Fibroblast of skin of abdomen (primary cell): Measurements from ENCODE around the gene CCDC138.

ENCODE experiments used
- DNase-seq: peaks from one replicate; pipeline ENCODE4 v3.0.0-alpha.2; 2013

The CCDC138 gene

DNA sequence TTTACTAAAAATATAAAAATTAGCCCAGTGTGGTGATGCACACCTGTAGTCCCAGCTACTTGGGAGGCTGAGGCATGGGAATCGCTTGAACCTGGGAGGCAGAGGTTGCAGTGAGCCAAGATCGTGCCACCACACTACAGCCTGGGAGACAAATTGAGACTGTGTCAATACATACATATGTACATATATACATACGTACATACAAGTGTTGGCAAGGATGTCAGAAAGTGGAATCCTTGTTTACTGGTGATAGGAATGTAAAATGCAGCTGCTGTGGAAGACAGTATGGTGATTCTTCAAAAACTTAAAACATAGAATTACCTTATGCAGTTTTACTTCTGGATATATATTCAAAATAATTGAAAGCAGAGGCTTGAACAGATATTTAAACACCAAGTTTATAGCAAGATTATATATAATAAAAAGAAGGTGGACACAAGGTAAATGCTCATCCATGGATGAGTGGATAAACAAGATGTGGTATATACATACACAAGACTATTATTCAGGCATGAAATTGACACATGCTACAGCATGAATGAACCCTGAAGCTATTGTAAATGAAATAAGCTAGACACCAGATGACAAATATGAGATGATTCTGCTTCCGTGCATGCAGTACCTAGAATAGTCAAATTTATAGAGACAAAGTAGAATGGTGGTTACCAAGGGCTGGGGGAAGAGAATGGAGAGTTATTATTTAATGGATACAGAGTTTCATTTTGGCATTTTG, 43.2 kb downstream of the CCDC138 start:
- DNase-seq = no peak

DNA sequence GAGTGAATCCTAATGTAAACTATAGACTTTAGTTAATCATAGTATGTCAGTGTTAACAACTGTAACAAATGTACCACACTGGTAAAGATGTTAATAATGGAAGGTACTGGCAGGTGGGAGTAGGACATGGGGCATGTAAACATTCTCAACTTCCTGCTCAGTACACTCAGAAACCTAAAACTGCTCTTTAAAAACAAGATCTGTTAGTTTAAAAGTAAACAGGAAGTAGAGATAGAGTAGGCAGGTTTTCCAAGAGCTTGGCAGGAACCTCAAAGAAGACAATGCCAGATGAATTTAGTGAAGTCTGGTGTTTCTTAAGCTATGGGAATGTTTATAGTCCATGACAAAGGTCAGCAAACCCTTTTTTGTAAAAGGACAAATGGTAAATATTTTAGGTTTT, 46.6 kb downstream of the CCDC138 start:
- DNase-seq = no peak

DNA sequence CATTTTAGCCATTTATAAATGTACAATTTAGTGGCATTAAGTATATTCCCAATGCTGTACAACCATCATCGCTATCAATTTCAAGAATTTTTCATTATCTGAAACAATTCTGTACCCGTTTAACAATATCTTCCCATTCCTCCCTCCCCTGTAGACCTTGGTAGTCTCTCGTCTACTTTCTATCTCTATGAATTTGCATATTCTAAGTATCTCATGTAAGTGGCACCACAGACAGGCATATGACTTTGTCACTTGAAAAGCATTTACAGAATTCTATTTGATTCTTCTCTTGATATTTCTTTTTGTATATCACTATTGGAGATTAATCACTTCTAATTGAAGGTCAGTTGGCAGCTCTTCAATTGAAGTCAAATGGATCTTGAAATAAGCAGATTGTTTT, 48.0 kb downstream of the CCDC138 start:
- DNase-seq = no peak

DNA sequence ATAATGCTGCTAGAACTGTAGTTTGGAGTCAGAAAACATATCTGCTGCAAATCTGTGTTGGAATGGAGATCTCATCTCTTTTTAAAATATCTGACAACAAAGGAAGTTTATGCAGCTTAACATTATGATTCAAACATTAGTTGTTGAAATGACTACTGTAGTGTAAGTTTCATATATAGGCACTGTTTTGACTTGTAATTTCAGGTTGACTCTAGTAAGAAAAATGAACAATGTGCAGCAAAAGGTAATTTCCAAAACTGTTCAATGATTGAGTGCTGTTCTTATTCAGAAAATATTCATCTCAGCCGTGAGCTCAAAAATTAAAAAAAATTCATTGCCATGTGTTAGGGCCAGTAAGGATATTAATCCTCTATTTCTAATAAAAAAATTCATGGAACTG, 48.5 kb downstream of the CCDC138 start:
- DNase-seq = no peak

DNA sequence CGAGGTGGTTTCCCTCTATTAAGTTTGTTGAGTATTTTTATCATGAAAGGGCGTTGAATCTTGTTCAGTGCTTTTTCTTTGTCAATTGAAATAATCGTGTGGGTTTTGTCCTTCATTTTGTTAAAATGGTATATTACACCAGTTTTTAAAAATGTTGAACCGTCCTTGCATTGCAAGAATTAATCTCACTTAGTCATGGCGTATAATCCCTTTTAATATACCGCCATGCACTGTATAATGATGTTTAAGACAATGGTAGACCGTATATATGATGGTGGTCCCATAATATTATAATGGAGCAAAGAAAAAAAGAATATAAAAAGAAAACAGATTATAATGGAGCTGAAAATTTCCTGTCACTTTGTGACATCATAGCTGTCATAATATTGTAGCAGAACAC, 50.6 kb downstream of the CCDC138 start:
- DNase-seq = no peak

DNA sequence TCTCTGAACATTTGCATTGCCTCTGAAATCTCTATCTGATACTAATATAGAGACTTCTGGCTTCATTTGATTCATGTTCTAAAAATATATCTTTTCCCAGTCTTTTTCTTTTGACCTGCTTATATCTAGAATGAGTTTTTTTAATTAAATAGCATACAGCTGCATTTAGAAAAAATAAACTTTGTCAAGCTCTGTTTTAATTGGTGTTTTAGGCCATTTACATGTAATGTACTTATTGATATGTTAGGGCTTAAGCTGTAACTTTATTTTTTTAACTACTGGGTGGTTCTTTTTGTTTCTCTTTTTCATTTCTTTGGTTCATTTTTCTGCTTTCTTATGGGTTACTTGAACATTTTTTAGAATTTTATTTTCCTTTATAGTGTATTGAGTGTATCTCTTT, 54.9 kb downstream of the CCDC138 start:
- no peak for DNase-seq

DNA sequence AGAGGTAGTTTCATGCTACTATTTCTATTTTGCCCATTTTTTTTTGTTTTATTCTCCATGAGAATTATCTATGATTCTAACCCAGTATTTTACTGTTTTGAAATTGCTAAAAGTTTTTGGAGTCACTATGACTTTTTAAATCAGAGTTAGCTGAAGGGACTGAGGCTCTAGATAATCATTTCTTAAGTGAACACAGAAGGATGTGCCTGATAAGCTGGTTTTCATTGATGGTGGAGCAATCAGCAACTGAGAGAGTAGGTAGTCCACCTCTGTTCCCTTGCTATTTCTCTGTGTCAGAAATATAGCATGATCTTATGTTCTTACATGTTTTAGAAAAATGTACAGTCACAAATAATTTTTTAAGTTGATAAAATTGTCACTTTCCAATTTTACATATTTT, 59.4 kb downstream of the CCDC138 start:
- DNase-seq = no peak

DNA sequence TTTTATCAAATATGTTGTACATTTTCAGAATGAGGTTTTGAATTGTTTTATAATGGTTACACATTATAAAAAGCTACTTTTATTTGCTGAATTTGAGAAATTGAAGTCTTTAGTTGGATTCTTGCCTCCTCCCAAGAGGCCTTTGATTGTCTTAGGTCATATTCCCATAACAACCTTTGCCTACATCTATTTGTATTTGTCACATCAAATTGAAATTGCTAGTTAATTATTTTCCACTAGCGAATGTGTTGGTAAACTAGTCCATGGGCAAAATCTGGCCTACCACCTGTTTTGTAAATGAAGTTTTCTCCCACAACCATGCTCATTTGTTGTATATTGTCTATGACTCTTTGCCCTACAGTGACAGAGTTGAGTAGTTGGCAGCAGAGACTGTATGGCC, 60.4 kb downstream of the CCDC138 start:
- no peak for DNase-seq

DNA sequence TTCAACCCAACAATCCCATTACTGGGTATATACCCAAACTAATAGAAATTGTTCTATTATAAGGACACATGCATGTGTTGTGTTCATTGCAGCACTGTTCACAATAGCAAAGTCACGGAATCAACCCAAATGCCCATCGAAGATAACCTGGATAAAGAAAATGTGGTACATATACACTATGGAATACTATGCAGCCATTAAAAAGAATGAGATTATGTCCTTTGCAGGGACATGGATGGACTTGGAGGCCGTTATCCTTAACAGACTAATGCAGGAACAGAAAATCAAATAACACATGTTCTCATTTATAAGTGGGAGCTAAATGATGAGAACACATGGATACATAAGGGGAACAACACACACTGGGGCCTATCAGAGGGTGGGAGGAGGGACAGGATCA, 65.8 kb downstream of the CCDC138 start:
- DNase-seq = no peak

DNA sequence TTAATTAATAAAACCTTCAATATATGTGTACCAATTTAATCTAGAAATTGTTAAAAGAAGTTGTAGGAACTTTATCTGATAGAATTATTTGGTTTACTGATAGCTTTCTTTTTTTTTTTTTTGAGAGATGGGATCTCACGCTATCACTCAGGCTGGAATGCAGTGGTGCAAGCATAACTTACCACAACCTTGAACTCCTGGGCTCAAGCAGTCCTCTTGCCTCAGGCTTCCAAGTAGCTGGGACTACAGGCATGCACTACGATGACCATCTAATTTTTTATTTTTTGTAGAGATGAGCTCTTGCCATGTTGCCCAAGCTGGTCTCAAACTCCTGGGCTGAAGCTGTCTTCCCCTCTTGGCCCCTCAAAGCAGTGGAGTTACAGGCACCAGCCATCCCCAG, 66.8 kb downstream of the CCDC138 start:
- peak; percentile 2 for DNase-seq

DNA sequence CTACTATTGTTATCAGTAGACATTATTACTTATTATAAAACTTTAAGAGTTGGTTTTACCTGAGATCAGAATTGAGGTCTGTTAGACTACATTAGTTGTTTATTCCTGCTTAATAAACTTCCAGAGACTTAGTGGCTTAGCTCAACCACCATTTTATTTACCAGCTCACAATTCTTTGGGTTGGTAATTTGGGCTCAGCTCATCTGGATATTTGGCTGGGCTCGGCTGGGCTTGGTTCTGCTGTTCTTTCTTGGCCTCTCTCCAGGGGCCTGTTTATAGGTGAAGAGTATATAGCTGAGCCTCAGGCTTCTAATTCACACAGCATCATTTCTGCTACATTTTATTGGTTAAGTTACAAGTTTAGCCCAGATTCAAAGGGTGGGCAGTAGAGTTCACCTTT, 67.9 kb downstream of the CCDC138 start:
- no peak for DNase-seq

DNA sequence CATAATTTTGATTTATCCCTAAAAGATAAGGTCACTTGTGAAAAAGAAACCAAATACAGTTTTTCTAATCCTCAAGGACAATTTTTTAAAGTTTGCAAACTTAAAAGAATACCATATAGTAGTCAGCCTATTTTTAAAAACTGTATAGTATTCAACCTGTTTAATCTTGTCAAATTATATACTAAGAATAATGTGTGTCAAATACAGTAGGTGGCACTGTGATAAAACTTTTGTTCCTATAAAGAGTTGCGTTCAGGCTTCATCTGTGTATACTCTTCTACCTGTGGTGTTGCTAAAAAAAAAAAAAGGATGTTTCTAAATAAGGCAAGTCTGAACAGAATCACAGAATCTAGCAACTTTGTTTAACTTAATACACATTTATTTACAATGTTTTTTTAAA, 68.6 kb downstream of the CCDC138 start:
- DNase-seq = peak; percentile 3

DNA sequence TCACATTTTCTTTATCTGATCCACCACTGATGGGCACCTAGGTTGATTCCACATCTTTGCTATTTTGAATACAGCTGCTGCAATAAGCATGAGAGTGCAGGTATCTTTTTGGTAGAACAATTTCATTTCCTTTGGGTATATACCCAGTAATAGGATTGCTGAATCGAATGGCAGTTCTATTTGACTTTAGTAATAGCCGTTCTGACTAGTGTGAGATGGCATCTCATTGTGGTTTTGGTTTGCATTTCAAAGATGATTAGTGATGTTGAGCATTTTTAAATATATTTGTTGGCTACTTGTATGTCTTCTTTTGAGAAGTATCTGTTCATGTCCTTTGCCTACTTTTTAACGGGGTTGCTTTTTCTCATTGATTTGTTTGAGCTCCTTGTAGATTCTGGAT, 72.3 kb downstream of the CCDC138 start:
- DNase-seq = peak; percentile 45

DNA sequence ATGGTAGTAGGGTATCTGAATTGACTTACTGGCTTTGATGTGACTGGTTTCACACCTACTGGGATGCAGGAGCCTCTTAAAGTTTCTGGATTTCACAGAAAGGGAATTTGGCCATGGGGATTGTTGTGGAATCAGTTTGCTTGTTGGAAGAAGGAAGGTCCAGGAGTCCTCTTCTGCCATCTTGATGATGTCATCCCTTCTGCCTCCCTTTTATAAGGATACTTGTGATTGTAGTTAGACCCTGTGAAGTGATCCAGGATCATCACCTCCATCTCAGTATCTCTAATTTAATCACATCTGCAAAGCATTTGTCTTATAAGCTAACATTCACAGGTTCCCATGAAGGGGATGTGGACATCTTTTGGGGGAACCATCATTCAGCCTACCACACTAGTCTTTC, 79.5 kb downstream of the CCDC138 start:
- no peak for DNase-seq

DNA sequence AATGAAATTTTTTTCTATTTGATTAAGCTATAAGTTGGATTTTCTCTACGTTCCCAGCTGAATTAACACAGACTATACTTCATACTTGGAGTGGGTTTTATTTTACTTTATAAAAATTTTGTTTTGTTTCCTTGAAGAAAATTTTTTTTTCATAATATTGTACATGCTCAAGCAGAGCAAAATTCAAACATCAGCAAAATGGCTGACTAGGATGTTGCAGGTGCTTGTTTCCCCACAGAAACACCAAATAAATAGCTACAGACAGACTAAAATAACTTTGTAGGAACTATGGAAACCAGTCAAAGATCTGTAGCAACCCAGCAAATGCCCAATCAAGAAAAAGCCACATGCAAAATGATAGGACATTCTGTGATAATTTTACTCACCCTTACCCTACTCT, 82.3 kb downstream of the CCDC138 start:
- DNase-seq = no peak

DNA sequence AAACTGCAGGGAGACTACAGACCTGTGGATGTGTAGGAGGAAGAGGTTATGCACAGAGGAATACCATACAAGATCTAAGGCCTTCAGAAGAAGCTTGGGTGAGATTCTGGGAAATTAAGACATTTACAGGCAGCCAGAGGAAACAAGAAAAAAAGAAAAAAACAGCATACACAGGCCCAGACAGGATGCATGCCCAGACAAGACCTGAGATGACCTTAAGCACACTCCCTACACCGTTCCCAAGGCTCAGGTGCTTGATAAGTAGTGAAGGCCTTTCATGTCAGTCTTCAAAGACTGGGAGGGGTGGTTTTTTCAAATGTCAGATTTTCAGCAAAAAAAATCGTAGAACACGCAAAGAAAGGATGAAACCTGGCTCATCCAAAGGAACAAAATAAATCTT, 83.0 kb downstream of the CCDC138 start:
- no peak for DNase-seq

DNA sequence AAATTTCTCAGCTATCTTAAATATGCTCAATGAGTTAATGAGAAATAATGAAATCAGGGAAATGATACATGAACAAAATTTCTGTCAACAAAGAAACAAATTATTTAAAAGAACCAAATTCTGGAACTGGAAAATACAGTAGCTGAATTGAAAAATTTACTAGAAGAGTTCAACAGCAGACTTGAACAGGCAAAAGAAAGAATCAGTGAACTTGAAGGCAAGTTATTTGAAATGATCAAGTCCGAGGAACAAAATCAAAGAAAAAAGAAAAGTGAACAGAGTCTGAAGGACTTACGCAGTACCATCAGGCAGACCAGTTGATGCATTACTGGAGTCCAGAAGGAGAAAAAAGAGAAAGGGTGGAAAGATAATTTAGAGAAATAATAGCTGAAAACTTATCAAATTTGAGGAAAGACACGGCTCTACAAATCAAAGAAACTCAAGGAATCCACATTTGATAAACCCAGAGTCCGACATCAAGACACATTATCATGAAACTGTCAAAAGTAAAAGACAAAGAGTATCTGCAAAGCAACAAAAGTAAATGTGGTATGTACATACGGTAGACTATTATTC, 83.6 kb downstream of the CCDC138 start:
- DNase-seq = no peak

DNA sequence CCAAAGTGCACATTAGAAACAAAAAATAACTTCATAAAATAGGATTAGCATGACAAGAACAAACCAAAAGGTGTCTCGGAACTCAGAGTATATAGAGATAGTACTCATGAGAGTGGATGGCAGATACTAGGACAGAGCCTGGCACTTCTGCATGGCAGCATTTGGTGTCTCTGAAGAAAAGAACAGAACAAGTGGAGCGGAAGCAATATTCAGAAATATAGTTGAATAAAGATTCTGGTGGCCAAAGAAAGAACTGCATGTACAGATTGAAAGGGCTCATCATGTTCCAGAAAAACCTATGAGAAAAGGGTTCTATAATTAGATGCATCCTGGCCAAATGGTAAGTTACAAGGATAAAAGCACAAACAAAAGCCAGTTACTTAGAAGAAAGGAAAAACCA, 90.9 kb downstream of the CCDC138 start:
- DNase-seq = no peak

DNA sequence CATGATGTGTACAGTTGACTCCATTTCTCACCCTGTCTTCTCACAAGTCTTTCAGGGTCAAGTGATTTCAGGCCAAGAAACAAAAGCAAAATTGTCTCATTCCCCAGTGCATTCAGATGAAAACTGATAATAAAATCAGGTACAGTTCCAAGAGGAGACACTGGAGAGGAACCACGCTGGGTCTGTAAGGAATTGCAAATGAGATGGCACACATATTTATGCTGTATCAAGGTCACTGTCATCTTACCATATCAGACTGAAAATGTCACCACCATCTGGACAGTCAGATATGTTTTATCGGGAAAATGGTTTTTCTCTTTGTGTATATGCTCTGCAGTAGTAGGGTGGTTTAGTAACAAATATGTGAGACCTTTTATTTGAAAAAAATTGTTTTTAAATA, 91.7 kb downstream of the CCDC138 start:
- no peak for DNase-seq

DNA sequence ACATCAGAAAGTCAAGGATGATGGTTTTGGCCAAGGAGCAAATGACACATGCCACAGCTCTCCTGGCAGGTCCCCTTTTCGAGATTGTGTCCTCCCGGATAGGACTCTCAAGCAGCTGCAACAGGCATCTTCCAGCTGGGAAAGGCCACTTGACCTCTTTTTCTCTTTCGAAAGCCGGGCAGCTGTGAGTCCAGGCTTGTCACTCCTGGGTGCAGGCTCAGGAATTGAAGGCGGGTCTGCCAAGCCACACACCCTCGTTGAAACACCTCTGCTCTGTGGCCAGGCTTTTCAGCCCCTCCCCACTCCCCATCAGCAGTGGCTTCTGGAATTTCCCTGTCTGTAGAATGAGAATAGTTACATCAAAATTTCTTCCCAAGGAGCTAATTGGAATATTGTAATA, 98.0 kb downstream of the CCDC138 start:
- no peak for DNase-seq

DNA sequence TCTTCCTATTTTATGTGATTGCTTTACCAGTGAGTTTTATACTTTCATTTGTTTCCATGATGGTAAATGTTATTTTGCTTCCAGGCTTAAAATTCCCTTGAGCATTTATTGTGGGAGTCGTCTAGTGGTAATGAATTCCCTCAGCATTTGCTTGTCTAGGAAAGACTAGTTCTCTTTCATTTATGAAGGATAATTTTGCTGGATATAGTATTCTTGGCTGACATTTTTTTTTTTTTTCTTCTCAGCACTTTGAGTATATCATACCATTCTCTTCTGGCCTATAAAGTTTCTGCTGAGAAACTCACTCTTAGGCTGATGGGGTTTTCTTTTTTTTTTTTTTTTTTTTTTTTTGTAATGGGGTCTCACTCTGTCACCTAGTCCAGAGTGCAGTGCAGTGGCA, 103.3 kb downstream of the CCDC138 start:
- DNase-seq = no peak

DNA sequence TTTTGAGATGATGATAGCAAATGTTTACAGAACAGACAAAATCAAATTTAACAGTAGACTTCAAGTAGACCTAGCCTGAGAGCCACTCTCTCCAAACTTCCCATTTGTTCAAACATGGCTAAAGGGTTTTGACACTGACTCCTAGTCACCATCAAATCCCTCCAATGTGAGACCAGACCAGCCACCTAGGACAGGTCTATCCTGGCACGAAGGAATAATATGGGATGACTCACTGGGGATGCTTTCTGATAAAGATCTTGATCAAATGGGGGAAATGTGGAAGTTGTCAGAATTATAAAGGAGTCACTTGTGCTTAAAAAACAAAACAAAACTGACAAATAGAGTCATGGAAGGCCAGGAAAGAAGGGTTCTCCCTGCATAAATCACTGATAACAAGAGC, 106.7 kb downstream of the CCDC138 start:
- DNase-seq = no peak

DNA sequence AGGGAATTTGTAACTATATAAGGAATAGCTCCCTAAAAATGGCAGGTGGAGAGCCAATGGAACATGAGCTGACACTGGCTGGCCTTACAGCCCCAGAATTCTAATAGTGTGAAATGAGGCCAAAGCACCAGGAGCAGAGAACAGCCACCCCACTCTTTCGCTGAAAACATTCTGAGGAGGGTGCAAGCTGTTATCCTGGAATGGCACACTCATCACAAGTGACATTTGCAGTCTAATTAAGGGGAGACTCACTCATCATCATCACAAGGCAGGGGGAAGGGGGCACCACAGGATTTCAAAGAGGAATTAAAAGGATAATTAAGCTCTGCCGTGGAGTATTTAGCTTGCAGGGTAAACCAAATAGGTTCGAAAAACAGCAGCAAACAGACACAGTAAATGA, 108.2 kb downstream of the CCDC138 start:
- DNase-seq = no peak

DNA sequence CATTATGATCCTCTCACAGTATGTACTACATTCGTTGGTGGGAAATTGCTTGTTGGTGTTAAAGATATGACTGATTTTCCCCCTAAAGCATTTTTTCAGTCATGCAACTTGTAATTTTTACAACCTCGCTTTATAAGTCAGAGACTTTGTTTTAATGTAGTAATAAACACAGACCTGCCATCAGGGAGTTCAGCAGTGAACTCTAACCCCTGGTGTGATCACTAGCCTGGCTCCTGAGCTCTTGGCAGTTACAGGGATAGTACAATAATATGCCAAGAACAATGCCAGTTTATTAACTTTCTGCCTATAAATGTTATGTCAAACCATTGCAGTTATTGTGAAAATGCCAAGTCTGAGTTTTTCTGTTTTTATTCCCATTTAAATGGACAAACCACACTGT, 108.6 kb downstream of the CCDC138 start:
- no peak for DNase-seq

DNA sequence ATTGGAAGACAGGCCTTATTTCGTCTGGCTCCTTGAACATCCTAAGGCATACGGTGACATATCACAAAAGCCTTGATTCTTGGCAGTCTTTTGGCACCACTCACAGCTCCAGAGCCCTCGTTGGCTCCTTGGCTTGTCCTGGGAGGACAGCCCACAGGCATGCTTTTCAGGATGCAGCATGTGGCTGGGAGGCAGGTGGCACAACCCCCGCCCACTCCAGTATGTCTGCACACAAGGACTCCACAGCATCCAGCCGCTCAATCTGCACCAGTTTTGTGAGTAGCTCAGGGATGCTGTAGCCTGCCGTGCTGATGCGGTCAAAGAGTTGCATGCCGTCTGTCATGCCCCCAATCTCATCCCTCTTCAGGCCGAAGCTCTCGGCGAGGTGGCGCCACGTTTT, 110.2 kb downstream of the CCDC138 start:
- DNase-seq = no peak
